ENCODE results near the gene TRIM28. TPM values are rescaled to one million over a fixed set of nuclear protein-coding genes. Genes with fewer than 3 reads are reported as not detected.
"Not testable (repeated sequence)": the region's sequence is repeated elsewhere in the genome, so short reads cannot be mapped to it uniquely, and the experiment has no call there.

TRIM28 gene
- 964 and 1,000 TPM in 2 replicates for total RNA-seq
- long read RNA-seq, partial matches to known transcripts: 3 of 7 reads
- long read RNA-seq, other reads (novel, unspliced or antisense): 1 of 7 reads

DNA sequence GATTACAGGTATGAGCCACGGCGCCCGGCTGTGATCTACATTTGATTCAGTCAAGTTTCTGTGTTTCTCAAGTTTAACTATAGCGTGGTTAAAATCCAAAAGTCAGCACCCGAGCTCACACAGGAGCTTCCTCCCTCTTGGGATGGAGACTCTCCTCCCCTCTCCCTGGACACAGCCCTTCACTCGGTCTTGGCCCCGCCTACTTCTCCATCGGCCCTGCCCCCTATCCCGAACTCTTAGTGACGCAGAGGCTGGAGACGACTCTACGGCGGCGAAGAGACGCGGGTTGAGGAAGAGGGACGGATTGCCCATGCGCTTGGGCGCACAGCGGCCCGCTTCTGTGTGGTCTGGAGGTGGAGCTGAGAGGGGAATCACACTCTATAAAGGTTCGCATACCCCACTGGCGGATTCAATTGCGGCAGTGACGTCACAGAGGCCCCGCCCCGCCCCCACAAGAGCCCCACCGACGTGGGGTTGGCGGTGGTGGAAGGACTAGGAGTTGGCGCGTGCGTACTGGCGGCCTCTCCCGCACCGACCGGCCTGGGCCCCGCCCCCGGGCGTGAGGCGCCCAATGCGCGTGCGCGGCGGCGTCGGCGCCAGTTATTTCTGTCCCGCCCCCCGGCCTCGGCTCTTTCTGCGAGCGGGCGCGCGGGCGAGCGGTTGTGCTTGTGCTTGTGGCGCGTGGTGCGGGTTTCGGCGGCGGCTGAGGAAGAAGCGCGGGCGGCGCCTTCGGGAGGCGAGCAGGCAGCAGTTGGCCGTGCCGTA lies at the start of gene TRIM28:
Gene TRIM28 (plus strand): TSS at position 239 of the 765 bp plus-strand sequence. CDS start 694 bp downstream, outside the sequence.
- TF ChIP-seq, protein P1, sequence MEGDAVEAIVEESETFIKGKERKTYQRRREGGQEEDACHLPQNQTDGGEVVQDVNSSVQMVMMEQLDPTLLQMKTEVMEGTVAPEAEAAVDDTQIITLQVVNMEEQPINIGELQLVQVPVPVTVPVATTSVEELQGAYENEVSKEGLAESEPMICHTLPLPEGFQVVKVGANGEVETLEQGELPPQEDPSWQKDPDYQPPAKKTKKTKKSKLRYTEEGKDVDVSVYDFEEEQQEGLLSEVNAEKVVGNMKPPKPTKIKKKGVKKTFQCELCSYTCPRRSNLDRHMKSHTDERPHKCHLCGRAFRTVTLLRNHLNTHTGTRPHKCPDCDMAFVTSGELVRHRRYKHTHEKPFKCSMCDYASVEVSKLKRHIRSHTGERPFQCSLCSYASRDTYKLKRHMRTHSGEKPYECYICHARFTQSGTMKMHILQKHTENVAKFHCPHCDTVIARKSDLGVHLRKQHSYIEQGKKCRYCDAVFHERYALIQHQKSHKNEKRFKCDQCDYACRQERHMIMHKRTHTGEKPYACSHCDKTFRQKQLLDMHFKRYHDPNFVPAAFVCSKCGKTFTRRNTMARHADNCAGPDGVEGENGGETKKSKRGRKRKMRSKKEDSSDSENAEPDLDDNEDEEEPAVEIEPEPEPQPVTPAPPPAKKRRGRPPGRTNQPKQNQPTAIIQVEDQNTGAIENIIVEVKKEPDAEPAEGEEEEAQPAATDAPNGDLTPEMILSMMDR (conservative IDR thresholded peaks at IDR 0.05): no peak
- H3K27ac Mint-ChIP-seq (ENCODE audit: unreplicated experiment): peak within 1 kb of the TSS; percentile 99
- DNase-seq (ENCODE audit: low read depth, low spot score): peak; percentile 99
- H3K27me3 Mint-ChIP-seq (ENCODE audit: low read depth): peaks cover 46% of the 10 kb centered on the region
- H3K9me3 Mint-ChIP-seq: no peaks in the 10 kb centered on the region
- H3K4me1 Mint-ChIP-seq: peaks cover 30% of the 10 kb centered on the region
- peak within 1 kb of the TSS; percentile 95 for H3K4me3 Mint-ChIP-seq
- peaks cover 24% of the 10 kb centered on the region for H3K36me3 Mint-ChIP-seq (ENCODE audit: low read depth)

DNA sequence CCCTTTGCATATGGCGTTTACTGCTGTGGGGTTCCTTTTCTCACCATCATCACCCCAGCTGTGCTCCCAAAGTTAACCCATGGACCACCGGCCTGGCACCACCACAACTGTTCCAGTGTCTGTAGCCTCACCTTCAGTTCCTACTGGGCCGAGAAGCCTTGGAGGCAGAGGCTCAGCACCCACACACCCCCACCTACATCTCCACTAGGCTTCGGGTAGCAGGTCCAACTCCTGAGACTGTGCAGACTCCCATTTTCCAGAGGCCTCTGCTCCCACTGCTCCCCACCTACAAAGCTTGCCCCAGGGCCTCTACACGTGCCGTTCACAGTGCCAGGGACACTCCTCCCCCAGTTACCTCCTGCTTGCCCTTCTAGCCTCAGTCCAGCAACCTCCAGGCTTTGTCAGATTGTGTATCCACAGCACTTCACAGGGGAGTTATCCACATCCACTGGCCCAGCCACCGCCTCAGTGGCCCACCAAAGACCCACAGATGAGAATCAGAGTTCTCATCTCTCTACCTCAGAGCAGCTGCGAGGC lies 46.2 kb upstream of the TRIM28 start:
- Mint-ChIP-seq H3K27me3 (ENCODE audit: low read depth) (no peaks in the 10 kb centered on the region), H3K9me3 (peaks cover 12% of the 10 kb centered on the region), H3K36me3 (ENCODE audit: low read depth) (peaks cover 6% of the 10 kb centered on the region), H3K27ac (ENCODE audit: unreplicated experiment) (no peak overlapping the region), H3K4me1 (peaks cover 19% of the 10 kb centered on the region), H3K4me3 (peak overlapping the region; percentile 54)
- TF ChIP-seq, protein P1 (conservative IDR thresholded peaks at IDR 0.05): no peak
- no peak for DNase-seq (ENCODE audit: low read depth, low spot score)

DNA sequence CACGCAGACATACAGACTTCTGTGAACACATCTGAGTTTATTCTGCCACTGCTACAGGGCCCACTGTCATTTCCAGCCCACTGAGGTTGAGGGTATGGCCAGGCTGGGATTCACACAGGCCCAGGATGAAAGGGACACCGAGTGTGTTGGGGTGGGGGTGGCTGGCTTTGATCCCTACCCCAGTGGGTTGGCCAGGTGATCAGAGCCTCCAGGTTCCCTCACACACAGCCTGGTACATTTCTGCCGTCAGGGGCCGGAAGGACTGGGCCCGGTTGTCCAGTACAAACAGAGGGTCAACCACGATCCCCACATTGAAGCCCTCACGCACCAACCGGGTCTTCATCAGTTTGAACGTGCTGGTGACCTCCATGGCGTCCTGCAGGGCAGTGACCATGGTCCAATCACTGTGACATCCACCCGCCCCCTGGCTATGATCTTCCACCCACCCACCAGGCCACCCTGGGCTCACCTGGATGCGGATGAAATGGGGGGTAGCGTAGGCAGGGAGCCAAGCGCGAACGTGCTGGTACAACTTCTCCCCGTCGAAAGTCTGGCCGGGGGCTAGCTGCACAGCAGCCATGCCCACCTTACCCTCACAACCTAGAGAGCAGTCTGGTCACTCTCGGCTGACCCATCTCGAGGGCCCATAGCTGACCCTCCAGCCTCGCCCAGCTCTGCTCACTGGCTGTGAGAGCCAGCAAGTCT lies 45.4 kb upstream of the TRIM28 start:
- no peaks in the 10 kb centered on the region for H3K27me3 Mint-ChIP-seq (ENCODE audit: low read depth)
- TF ChIP-seq, protein P1 (conservative IDR thresholded peaks at IDR 0.05): no peak
- H3K4me3 Mint-ChIP-seq: peak overlapping the region; percentile 95
- peaks cover 6% of the 10 kb centered on the region for H3K36me3 Mint-ChIP-seq (ENCODE audit: low read depth)
- peaks cover 12% of the 10 kb centered on the region for H3K9me3 Mint-ChIP-seq
- H3K27ac Mint-ChIP-seq (ENCODE audit: unreplicated experiment): no peak overlapping the region
- no peak for DNase-seq (ENCODE audit: low read depth, low spot score)
- peaks cover 19% of the 10 kb centered on the region for H3K4me1 Mint-ChIP-seq

DNA sequence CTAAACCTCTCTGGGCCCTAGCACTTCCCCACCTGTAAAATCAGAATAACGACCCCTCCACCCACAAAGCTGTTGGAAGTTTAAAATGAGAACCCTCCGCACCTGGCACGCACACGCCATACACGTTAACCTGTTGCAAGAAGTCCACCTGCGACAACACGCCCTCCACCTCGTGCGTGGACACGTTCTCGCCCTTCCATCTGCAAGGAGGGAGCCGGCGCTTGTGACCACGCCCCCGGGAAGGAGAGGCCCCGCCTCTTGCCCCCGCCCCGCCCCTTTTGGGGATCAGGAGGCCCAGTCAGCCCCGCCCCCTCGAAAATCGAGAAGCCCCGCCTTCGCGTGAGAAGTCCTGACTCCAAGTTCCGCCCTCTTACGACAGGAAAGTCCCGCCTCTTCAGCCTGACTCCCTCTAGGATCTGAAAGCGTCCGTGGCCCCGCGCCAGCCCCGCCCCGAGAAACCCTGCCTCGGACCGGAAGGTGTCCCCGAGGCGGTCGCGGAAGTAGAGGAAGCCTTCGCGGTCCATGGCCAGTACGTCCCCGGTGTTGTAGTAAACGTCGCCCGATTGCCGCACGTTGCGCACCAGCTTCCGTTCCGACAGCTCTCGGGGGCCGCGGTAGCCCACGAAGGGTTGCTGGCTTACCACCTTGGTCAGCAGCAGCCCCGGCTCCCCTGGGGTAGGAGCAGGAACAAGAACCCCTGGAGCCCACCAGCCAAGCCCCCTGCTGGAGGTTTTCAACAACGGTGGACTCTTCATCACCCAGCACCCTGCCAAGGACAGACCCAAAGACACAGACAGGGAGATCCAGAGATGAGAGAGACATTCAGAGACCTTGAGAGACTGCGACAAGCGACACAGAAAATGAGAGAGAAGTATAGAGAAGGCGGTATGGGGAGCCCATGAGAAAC lies 44.6 kb upstream of the TRIM28 start:
- Mint-ChIP-seq H3K36me3 (ENCODE audit: low read depth) (peaks cover 6% of the 10 kb centered on the region), H3K4me3 (peak overlapping the region; percentile 95), H3K27me3 (ENCODE audit: low read depth) (no peaks in the 10 kb centered on the region), H3K27ac (ENCODE audit: unreplicated experiment) (peak overlapping the region; percentile 94), H3K4me1 (peaks cover 19% of the 10 kb centered on the region), H3K9me3 (peaks cover 12% of the 10 kb centered on the region)
- TF ChIP-seq, protein P1 (conservative IDR thresholded peaks at IDR 0.05): peak; percentile 57
- peak; percentile 99 for DNase-seq (ENCODE audit: low read depth, low spot score)

DNA sequence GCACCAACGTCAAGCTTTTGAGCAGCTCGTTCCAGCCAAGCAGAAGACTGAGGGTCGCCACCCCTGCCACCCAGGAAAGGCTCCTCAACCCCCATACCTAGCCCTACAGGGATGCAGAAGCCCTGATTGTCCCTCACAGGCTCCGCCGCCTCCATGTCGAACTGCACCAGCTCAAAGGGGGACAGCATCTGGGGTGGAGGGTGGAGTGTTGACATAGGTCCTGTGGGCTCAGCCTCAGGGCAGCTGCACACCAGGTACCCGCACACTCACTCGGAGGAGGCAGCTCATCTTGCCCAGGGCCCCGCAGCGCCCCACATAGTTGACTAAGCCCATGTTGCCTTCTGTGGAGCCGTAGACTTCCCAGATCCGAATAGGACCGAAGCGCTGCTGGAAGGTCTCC lies 43.6 kb upstream of the TRIM28 start:
- Mint-ChIP-seq H3K4me3 (no peak overlapping the region), H3K36me3 (ENCODE audit: low read depth) (peaks cover 6% of the 10 kb centered on the region), H3K27ac (ENCODE audit: unreplicated experiment) (no peak overlapping the region), H3K27me3 (ENCODE audit: low read depth) (no peaks in the 10 kb centered on the region), H3K4me1 (peaks cover 19% of the 10 kb centered on the region), H3K9me3 (peaks cover 12% of the 10 kb centered on the region)
- TF ChIP-seq, protein P1 (conservative IDR thresholded peaks at IDR 0.05): no peak
- DNase-seq (ENCODE audit: low read depth, low spot score): no peak

DNA sequence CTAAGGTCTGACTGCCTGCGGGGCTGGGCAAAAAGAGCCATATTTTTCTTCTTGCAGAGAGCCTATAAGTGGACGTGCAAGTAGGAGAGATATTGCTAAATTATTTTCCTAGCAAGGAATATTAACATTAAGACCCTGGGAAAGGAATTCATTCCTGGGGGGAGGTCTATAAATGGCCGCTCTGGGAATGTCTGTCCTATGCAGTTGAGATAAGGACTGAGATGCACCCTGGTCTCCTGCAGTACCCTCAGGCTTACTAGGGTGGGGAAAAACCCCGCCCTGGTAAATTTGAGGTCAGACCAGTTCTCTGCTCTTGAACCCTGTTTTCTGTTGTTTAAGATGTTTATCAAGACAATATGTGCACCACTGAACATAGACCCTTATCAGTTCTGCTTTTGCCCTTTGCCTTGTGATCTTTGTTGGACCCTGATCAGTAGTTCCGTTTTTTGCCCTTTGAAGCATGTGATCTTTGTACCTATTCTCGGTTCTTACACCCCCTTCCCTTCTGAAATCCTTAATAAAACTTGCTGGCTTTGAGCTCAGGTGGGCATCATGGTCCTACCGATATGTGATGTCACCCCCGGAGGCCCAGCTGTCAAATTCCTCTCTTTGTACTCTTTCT lies 36.2 kb upstream of the TRIM28 start:
- not testable (repeated sequence) for DNase-seq (ENCODE audit: low read depth, low spot score); H3K27me3 Mint-ChIP-seq (ENCODE audit: low read depth); H3K27ac Mint-ChIP-seq (ENCODE audit: unreplicated experiment); H3K4me1 Mint-ChIP-seq; H3K9me3 Mint-ChIP-seq
- Mint-ChIP-seq H3K36me3 (ENCODE audit: low read depth) (peaks cover 12% of the 10 kb centered on the region), H3K4me3 (peak overlapping the region; percentile 2)

Measured in neural crest cell (in vitro differentiated cells).